GM19452 (cell line): ENCODE data around the gene WNT3.
"Not testable (repeated sequence)": the region's sequence is repeated elsewhere in the genome, so short reads cannot be mapped to it uniquely, and the experiment has no call there.

Source experiments
- ATAC-seq: cut with Tn5 transposase; IDR thresholded peaks from one replicate; pipeline ENCODE4 v1.9.1; 2021; ENCODE audit not compliant: unreplicated experiment

Gene WNT3

GRCh38 chr17:46814446-46814845 lies 4.0 kb downstream of the WNT3 start:
- no peak for ATAC-seq

GRCh38 chr17:46813920-46814319 lies 4.6 kb downstream of the WNT3 start:
- ATAC-seq = no peak

GRCh38 chr17:46812624-46813318 lies 5.7 kb downstream of the WNT3 start:
- no peak for ATAC-seq

- ATAC-seq = no peak
Observed at GRCh38 chr17:46811978-46812583, 6.4 kb downstream of the WNT3 start.

GRCh38 chr17:46810837-46811236 lies 7.7 kb downstream of the WNT3 start:
- no peak for ATAC-seq

GRCh38 chr17:46809110-46809571 lies 9.4 kb downstream of the WNT3 start:
- no peak for ATAC-seq

- no peak for ATAC-seq
Observed at GRCh38 chr17:46805771-46806170, 12.7 kb downstream of the WNT3 start.

GRCh38 chr17:46803544-46803943 lies 14.9 kb downstream of the WNT3 start:
- no peak for ATAC-seq

GRCh38 chr17:46802800-46803199 lies 15.7 kb downstream of the WNT3 start:
- ATAC-seq = no peak

GRCh38 chr17:46800573-46800972 lies 17.9 kb downstream of the WNT3 start:
- no peak for ATAC-seq

- no peak for ATAC-seq
Observed at GRCh38 chr17:46796956-46797530, 21.4 kb downstream of the WNT3 start.

- ATAC-seq = no peak
Observed at GRCh38 chr17:46796524-46796923, 22.0 kb downstream of the WNT3 start.

- ATAC-seq = no peak
Observed at GRCh38 chr17:46796084-46796483, 22.4 kb downstream of the WNT3 start.

GRCh38 chr17:46795379-46795952 lies 23.0 kb downstream of the WNT3 start:
- ATAC-seq = no peak

- ATAC-seq = no peak
Observed at GRCh38 chr17:46794318-46794717, 24.2 kb downstream of the WNT3 start.

GRCh38 chr17:46793541-46793940 lies 25.0 kb downstream of the WNT3 start:
- ATAC-seq = no peak

GRCh38 chr17:46793023-46793422 lies 25.5 kb downstream of the WNT3 start:
- ATAC-seq = not testable (repeated sequence)

- no peak for ATAC-seq
Observed at GRCh38 chr17:46792071-46792470, 26.4 kb downstream of the WNT3 start.

- ATAC-seq = no peak
Observed at GRCh38 chr17:46791531-46791930, 27.0 kb downstream of the WNT3 start.

- no peak for ATAC-seq
Observed at GRCh38 chr17:46790216-46790615, 28.3 kb downstream of the WNT3 start.

- no peak for ATAC-seq
Observed at GRCh38 chr17:46789610-46790009, 28.9 kb downstream of the WNT3 start.

GRCh38 chr17:46788796-46789195 lies 29.7 kb downstream of the WNT3 start:
- no peak for ATAC-seq
